Stimulated activated naive CD8-positive, alpha-beta T cell treated with anti-CD3 and anti-CD28 coated beads, Interleukin-15, Interleukin-2, amounts not matched to agents 100 ng/mL and 50 ng/mL, for 24 hours (primary cell): ENCODE measurements around the gene FAM222B.
"Not testable (repeated sequence)": the region's sequence is repeated elsewhere in the genome, so short reads cannot be mapped to it uniquely, and the experiment has no call there.

ENCODE experiments used
- H3K27ac Mint-ChIP-seq: one replicate; pipeline ENCODE4 v1.8.0; 2021; ENCODE audit warnings: mild to moderate bottlenecking, mixed read lengths
- H3K27me3 Mint-ChIP-seq: one replicate; pipeline ENCODE4 v1.8.0; 2021; ENCODE audit warnings: mixed read lengths
- H3K36me3 Mint-ChIP-seq: one replicate; pipeline ENCODE4 v1.8.0; 2021; ENCODE audit warnings: low read depth, mixed read lengths
- H3K4me1 Mint-ChIP-seq: one replicate; pipeline ENCODE4 v1.8.0; 2021; ENCODE audit warnings: low read depth, mixed read lengths
- H3K4me3 Mint-ChIP-seq: one replicate; pipeline ENCODE4 v1.8.0; 2021; ENCODE audit warnings: mild to moderate bottlenecking, mixed read lengths
- H3K9me3 Mint-ChIP-seq: one replicate; pipeline ENCODE4 v1.8.0; 2021; ENCODE audit warnings: mixed read lengths

Gene FAM222B

GRCh38 chr17:28726627-28727491 is 115.7 kb downstream of the FAM222B start:
- Mint-ChIP-seq H3K4me1 (peaks cover 61% of the 10 kb centered on the region), H3K9me3 (no peaks in the 10 kb centered on the region), H3K4me3 (peak overlapping the region; percentile 89), H3K36me3 (peaks cover 37% of the 10 kb centered on the region), H3K27ac (peak overlapping the region; percentile 98), H3K27me3 (no peaks in the 10 kb centered on the region)

DNA sequence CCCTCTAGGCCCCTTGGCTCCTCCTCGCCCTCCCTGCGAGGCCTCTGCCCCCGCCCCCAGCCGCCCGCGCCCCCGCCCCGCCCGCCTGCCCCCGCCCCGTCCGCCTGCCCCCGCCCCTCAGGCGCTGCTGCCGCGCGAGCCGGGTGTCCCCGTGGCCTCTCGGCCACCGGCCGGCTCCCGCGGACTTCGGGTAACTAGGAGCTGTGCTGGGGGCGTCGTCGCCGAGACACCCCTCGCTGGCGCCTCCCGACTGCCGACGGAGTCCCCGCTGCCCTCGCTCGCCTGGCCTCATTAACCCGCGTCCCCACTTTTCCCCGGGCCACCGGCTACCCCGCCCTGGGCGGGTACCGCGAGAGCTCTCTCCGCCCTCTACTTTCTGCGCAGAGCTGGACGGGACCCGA is 116.4 kb downstream of the FAM222B start, which contains the start of gene TLCD1:
Gene TLCD1, minus strand, starts transcription at position 8 of the 401 bp plus-strand sequence. CDS start 136 bp downstream, outside the sequence.
- Mint-ChIP-seq H3K27me3 (no peaks in the 10 kb centered on the region), H3K36me3 (peaks cover 44% of the 10 kb centered on the region), H3K4me1 (peaks cover 67% of the 10 kb centered on the region), H3K4me3 (peak within 1 kb of the TSS; percentile 99), H3K27ac (peak within 1 kb of the TSS; percentile 98), H3K9me3 (no peaks in the 10 kb centered on the region)

- peaks cover 70% of the 10 kb centered on the region for H3K4me1 Mint-ChIP-seq
- no peaks in the 10 kb centered on the region for H3K27me3 Mint-ChIP-seq
These were observed 116.8 kb downstream of the FAM222B start for GRCh38 chr17:28725660-28726225.

GRCh38 chr17:28725166-28725659 is 117.4 kb downstream of the FAM222B start:
- H3K4me3 Mint-ChIP-seq, result peak overlapping the region; percentile 99
- no peaks in the 10 kb centered on the region for H3K27me3 Mint-ChIP-seq
- no peaks in the 10 kb centered on the region for H3K9me3 Mint-ChIP-seq
- H3K27ac Mint-ChIP-seq, result peak overlapping the region; percentile 92
- H3K4me1 Mint-ChIP-seq, result peaks cover 75% of the 10 kb centered on the region
- H3K36me3 Mint-ChIP-seq, result peaks cover 54% of the 10 kb centered on the region

More at GRCh38 chr17:28725660-28726225, 116.8 kb downstream of the FAM222B start:
- Mint-ChIP-seq H3K27ac (peak overlapping the region; percentile 92), H3K36me3 (peaks cover 49% of the 10 kb centered on the region), H3K9me3 (no peaks in the 10 kb centered on the region), H3K4me3 (peak overlapping the region; percentile 99)

DNA sequence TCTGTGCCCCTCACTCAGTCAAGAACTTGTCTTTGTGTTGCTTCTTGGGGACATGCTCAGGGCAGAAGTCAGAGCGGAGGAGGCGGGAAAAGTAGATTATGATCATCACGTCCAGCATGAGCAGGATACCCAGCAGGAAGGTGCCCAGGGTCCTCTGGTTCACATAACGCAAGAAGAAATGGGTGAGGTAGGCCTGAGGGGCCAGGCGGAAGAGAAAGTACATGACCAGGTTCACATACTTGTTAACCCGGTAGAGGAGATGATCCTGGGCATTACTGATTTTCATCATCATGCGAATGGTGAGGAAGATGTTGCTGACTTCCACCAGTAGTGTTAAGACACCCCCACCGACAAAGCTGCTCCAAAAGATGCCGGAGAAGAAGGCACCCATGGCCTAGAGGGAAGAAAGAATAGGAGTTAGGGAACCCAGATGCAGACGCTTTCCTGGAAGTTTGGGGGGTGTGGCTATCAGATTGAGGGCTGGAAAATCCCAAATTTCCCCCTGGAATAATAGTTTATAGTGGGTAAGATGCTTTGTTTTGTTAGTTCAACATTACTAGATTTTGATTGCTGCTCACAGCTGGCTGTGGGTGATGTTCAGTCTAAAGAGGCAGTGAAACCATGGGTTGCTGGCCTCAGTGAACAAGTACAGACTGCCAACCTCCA is 118.0 kb downstream of the FAM222B start:
- Mint-ChIP-seq H3K27me3 (no peaks in the 10 kb centered on the region), H3K4me3 (peak overlapping the region; percentile 99), H3K4me1 (peaks cover 75% of the 10 kb centered on the region), H3K36me3 (peaks cover 59% of the 10 kb centered on the region), H3K27ac (peak overlapping the region; percentile 92), H3K9me3 (no peaks in the 10 kb centered on the region)

DNA sequence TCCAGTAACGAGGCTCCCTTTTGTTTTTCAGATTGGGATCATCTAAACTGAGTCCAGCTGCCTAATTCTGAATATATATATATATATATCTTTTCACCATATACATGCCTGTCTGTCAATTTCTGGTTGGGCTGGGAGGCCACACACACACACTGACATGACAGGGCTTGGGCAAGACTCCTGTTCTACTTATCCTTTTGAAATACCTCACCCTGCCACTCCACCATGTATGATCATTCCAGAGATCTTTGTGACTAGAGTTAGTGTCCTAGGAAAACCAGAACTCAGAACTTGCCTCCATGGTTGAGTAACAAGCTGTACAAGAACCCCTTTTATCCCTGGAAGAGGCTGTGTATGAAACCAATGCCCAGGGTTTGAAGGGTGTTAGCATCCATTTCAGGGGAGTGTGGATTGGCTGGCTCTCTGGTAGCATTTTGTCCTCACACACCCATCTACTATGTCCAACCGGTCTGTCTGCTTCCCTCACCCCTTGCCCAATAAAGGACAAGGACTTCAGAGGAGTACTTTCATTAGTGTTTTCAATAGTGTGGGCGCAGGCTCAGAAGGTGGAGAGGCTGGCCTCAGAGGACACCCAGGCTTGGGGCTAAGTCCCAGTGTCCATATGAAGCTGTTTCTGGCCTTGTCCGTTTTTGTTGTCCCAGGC is 118.6 kb downstream of the FAM222B start:
- H3K4me3 Mint-ChIP-seq, result peak overlapping the region; percentile 99
- peaks cover 59% of the 10 kb centered on the region for H3K36me3 Mint-ChIP-seq
- H3K9me3 Mint-ChIP-seq, H3K27me3 Mint-ChIP-seq: not testable (repeated sequence)
- H3K27ac Mint-ChIP-seq, result peak overlapping the region; percentile 92
- H3K4me1 Mint-ChIP-seq, result peaks cover 76% of the 10 kb centered on the region

- Mint-ChIP-seq H3K4me3 (peak overlapping the region; percentile 99), H3K9me3 (no peaks in the 10 kb centered on the region), H3K27me3 (peaks cover 4% of the 10 kb centered on the region), H3K36me3 (peaks cover 59% of the 10 kb centered on the region), H3K4me1 (peaks cover 77% of the 10 kb centered on the region), H3K27ac (peak overlapping the region; percentile 82)
These were observed 119.3 kb downstream of the FAM222B start for GRCh38 chr17:28723159-28723835.

GRCh38 chr17:28722417-28723158 is 120.0 kb downstream of the FAM222B start:
- Mint-ChIP-seq H3K27ac (peak overlapping the region; percentile 100), H3K4me3 (peak overlapping the region; percentile 99), H3K27me3 (peaks cover 6% of the 10 kb centered on the region), H3K9me3 (no peaks in the 10 kb centered on the region), H3K36me3 (peaks cover 59% of the 10 kb centered on the region), H3K4me1 (peaks cover 77% of the 10 kb centered on the region)

DNA sequence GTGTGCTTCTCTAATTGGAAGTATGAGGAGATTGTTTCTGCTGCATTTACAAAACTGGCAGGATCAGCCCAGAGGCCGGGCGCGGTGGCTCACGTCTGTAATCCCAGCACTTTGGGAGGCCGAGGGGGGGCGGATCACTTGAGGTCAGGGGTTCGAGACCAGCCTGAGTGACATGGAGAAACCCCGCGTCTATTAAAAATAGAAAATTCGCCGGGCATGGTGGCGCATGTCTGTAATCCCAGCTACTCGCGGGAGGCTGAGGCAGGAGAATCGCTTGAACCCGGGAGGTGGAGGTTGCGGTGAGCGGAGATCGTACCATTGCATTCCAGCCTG is 121.6 kb downstream of the FAM222B start:
- Mint-ChIP-seq H3K27ac (peak overlapping the region; percentile 100), H3K4me3 (peak overlapping the region; percentile 99), H3K4me1 (peaks cover 72% of the 10 kb centered on the region), H3K36me3 (peaks cover 59% of the 10 kb centered on the region)
- not testable (repeated sequence) for H3K9me3 Mint-ChIP-seq, H3K27me3 Mint-ChIP-seq

- peak overlapping the region; percentile 100 for H3K27ac Mint-ChIP-seq
- H3K36me3 Mint-ChIP-seq, result peaks cover 58% of the 10 kb centered on the region
- H3K27me3 Mint-ChIP-seq, result peaks cover 12% of the 10 kb centered on the region
- peaks cover 69% of the 10 kb centered on the region for H3K4me1 Mint-ChIP-seq
- H3K9me3 Mint-ChIP-seq, result no peaks in the 10 kb centered on the region
- peak overlapping the region; percentile 99 for H3K4me3 Mint-ChIP-seq
These were observed 122.2 kb downstream of the FAM222B start for GRCh38 chr17:28720247-28720996.

DNA sequence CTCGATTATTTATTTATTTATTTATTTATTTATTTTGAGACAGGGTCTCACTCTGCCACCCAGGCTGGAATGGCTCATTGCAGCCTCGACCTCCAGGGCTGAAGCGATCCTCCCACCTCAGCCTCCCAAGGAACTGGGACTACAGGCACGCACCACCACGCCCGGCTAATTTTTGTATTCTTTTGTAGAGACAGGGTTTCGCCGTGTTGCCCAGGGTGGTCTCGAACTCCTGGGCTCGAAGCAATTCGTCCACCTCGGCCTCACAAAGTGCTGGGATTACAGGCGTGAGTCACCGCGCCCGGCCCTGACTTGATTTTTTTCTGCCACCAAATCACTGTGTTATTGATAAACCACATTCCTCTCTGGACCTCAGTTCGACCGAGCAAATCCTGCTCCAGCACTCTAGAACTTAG is 123.6 kb downstream of the FAM222B start:
- Mint-ChIP-seq H3K4me1 (peaks cover 55% of the 10 kb centered on the region), H3K27ac (peak overlapping the region; percentile 100), H3K4me3 (peak overlapping the region; percentile 99), H3K27me3 (peaks cover 15% of the 10 kb centered on the region), H3K9me3 (no peaks in the 10 kb centered on the region), H3K36me3 (peaks cover 44% of the 10 kb centered on the region)

DNA sequence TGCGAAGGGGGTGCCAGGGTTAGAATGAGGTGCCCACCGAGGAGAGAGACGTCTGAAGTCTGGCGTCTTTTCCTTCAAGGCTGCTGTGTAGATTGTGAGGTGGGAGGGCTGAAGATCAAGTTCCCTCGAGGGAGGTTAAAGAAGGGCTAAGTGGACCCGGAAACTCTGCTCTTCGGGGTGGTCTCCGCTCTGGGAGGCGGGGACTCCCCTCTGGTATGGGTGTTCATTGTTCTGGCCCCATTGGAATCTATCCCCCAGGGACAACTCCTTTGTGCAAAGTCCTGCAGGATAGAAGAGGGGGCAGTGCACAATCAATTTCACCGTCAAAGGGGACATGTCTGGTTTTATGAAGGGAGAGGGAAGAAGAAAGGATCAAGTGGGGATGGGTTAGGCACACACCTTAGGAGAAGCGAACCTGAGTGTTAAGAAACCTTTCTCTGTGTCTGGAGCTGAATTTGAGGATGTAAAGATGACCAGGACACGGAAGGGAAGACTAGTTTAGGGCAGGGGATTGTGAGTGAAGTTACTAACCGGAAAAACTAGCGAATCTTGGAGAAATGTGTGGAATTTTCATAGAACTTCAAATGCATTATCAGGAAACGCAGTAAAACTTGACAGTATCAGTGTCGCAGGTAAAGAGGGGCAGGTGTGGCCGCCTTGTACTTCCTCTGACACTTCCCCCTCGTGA is 124.1 kb downstream of the FAM222B start:
- Mint-ChIP-seq H3K4me1 (peaks cover 49% of the 10 kb centered on the region), H3K4me3 (peak overlapping the region; percentile 77), H3K36me3 (peaks cover 38% of the 10 kb centered on the region), H3K27me3 (peaks cover 15% of the 10 kb centered on the region), H3K27ac (peak overlapping the region; percentile 79), H3K9me3 (no peaks in the 10 kb centered on the region)
